Measurements from ENCODE around the gene IFI35.

- no peak for TF ChIP-seq CTCF (IDR thresholded peaks at IDR 0.05)
- TF ChIP-seq POLR2A (IDR thresholded peaks at IDR 0.05): no peak
Observed at GRCh38 chr17:43062984-43063638, 56.5 kb downstream of the IFI35 start.
